GM18526 (cell line): ENCODE measurements around the gene OSER1.

Experiments used
- POLR2A ChIP-seq: IDR thresholded peaks from 3 replicates; pipeline ENCODE4 v1.6.1; 2011; ENCODE audit not compliant: insufficient read length; ENCODE audit errors: extremely low read depth

OSER1 gene

DNA sequence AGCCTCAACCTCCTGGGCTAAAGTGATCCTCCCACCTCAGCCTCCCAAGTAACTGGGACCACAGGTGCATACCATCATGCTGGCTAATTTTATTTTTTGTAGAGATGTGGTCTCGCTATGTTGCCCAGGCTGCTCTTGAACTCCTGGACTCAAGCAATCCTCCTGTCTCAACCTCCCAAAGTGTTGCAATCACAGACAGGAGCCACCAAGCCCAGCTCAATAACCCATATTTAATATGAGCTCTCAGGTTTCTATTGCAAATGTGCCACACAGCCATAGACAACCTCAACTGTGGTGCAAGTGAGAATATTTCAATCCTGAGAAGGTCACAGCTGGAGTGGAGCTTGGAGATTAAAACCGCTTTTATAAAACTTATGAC is 38.0 kb downstream of the OSER1 start:
- no peak for TF ChIP-seq POLR2A

DNA sequence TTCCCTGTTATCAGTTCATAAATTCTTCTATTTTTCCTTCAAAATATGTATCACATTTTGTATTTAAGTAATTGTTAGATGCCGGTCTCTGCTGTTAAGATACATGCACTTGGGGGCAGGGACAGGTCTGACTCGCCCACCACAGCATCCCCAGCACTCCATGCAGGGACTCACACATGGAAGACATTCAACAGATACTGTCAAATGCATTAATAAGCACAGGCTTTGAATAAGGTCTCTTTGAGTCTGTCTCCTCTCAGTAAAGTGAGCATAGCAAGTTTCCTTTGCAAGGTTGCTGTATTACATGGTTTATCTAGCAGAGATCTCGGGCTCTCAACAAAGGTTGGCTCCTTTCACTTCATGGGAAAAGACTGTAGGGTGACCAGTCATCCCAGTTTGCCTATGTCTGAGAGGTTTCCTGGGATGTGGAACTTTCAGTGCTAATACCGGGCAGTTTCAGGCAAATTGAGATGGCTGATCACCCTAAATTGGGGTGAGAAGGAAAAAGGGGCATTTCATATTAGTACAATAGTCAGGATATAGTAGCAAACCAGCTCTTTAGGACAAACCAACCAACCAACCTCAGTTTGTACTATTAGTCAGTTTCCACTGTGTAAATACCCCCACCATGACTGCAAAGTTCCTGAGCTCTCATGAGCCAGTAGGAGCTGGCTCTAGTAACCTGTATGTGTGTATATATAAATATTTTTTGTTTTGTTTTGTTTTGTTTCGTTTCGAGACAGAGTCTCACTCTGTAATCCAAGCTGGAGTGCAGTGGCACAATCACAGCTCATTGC is 38.6 kb downstream of the OSER1 start:
- TF ChIP-seq POLR2A: no peak

DNA sequence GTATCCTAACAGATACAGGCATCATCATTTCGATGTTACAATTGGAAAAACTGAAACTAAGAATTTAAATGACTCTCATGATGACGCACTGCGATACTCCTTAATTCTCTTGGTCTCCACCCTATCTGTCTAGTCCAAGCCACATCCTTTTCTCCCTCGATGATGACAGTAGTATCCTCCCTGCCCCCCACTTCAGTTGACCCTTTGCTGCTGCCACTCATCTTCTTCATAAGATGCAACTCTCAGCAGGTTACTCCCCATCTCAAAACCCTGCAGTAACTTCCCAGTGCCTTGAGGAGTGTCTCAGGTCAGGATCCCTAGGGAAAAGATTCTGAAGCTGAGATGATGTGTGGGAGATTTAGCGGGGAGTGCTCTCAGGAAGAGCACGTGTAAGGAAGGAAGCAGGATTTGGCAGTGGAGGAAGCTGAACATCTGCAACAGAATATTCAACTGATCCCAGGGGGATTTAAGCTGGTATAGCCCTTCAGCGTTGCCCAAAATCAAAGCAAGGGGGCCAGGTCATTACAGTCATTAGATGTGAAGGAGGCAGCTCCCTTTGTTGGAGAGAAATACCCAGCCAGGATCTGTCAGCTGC is 39.7 kb downstream of the OSER1 start:
- TF ChIP-seq POLR2A: no peak

DNA sequence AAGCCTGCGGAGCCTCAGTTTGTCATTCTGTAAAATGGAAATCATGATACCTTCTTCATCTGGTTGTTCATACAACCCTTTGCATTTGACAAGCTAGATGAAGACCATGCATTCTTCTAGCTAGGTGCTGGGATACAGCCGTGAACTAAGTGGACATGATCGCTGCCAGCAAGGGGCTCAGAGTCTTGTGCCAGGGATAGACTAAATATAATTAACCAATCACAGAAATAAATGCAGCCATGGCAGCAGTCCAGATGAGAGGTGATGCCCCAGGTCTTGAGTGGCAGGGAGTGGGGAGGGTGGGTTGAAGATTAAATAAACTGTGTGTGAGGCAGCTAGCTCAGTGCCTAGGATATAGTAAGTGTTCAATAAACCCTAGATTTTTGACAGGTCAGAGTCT is 42.8 kb downstream of the OSER1 start:
- no peak for TF ChIP-seq POLR2A

DNA sequence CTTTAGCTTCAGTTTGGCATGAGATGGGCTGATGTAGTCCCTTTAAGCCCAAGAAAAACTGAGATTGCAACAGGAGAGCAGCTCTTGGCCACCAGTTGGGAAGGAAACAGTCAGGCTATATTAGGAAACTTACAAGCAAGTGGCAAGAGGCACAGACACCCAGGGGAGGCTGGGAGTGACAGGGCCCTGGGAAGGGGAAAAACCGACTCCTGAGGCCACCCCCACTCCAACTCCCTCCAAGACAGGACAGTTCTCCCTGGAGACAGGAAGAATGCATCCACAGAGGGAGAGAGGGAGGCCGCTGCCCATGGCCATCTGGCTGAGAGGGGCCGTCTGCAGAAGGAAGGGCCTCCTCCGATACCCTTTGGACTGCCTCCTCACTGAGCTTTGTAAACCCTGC is 44.1 kb downstream of the OSER1 start:
- TF ChIP-seq POLR2A: no peak

DNA sequence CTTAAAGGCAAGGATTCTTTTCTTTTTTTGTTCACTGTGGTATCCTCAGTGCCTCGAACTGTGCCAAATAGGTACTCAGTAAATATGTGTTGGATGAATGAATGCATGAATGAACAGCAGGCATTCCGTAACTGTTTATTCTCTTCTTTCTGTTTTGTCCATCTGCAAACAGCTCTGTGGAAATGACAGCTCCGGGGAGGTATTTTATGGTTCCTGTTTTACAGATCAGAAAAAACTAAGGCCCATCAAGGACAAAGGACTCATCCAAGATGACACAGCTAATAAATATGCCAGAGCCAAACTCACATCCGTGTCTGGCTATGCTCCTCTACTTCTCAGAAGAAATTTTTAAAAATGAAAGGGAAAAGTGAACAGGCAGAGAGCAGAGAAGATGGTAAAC is 44.6 kb downstream of the OSER1 start:
- no peak for TF ChIP-seq POLR2A

DNA sequence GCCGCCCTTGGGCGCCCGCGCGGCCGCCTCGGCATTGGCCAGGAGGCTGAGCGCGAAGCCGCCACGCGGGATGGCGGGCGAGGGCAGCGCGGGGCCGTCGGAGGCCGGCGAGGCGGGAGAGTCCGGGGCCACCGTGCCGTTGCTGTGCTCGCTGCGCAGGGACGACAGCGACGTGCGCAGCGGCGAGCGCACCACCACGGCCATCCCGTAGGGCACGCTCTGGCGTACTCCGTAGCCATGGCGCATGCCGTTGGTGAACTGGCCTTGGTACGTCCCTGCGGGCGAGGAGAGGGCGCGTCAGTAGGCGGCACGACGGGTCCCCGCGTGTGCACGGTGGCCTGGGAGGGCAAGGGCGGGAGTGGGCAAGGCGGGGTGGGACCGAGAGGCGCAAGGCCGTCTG is 50.4 kb downstream of the OSER1 start:
- no peak for TF ChIP-seq POLR2A

DNA sequence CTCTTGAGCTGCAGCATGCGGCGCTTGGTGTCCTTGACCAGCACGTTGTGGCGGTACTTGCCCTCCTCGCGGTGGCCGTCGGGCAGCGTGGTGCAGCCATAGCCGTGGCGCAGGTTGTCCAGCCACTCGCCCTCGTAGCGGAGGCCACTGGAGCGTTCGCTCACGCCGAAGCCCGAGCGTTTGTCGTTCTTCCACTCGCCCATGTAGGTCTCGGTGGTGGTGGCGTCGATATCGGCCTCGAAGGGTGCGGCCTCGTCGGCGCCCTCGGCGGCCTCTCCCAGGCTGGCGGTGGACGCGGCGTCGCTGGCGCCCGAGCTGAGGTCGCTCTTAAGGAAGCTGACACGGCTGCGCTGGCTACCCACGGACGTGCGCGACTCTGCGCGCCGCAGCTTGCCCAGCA is 50.9 kb downstream of the OSER1 start:
- TF ChIP-seq POLR2A: no peak

DNA sequence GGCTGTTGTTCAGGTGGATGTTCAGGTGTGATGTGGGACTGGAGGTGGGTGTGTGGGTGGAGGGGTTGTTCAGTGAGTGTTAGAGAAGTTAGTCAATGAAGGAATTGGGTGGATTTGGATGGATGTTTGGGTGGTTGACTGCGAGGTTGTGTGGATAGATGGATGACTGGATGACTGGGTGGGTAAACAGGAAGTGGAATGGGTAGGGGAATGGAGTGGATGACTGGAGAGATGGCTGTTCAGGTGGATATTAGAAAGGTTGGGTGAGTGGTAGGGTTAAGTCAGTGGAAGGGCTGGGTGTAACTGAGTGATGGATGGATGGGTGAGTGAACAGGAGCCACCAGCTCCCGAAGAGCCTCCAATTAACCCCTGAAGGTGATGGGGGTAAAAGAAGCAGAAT is 51.4 kb downstream of the OSER1 start:
- TF ChIP-seq POLR2A: no peak

DNA sequence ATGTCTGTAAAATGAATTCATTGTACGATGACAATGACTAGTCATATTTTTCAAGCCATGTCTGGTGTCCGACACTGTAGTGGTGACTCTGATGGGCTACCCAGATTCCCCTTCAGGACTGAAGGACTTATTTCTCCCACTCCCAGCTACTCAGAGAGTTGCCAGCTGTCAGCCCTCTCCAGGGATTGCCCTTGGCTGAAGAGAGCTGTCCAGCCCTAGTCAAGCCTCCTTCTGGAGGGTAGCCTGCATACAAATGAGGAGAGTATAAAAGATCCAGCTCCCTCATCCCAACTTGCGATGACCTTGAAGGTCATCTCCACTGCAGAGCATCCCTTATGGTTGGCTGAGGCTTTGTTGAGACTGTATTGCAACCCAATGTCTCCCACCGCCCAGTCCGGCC is 53.5 kb downstream of the OSER1 start:
- no peak for TF ChIP-seq POLR2A

DNA sequence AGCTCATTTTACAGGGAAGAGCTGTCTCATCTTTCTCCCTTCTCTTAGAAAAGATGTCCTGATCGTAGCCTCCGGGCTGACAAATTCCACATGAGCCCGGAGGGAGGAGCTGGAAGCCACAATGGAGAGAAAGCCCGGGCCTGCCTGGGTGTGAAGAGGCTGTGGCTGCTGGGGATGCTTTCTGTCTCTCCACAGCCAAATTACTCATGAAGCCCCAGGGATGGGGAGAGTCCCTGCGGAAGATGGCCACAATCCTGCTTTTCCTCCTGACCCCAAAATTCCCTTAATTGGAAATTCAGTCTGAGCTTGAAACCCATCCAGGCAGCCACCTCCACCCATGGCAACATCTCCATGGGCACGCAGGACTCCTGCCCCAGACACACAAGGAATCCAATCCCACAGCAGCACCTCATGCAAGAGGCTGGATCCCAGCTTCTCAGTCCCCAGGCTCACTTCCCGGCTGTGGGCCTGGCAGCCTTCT is 56.0 kb downstream of the OSER1 start:
- TF ChIP-seq POLR2A: no peak

DNA sequence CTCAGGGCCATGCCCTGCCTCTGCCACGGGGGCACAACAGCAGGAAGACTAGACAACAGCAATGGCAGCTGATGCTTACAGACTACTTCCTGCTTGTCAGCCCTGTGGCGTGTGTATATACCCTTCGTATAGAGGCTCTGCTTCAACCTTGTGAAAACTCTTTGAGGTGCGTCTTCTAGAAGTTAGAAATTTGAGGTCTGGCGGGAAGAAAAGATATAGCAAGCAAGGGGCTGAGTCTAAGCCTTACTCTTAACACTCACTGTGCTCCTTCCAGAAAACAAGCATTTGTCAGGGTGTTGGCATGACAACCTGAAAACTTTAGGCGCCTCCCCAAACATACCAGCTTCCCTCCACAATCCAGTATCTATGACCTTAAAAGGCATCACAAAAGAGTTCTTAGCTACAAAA is 56.9 kb downstream of the OSER1 start:
- TF ChIP-seq POLR2A: no peak

DNA sequence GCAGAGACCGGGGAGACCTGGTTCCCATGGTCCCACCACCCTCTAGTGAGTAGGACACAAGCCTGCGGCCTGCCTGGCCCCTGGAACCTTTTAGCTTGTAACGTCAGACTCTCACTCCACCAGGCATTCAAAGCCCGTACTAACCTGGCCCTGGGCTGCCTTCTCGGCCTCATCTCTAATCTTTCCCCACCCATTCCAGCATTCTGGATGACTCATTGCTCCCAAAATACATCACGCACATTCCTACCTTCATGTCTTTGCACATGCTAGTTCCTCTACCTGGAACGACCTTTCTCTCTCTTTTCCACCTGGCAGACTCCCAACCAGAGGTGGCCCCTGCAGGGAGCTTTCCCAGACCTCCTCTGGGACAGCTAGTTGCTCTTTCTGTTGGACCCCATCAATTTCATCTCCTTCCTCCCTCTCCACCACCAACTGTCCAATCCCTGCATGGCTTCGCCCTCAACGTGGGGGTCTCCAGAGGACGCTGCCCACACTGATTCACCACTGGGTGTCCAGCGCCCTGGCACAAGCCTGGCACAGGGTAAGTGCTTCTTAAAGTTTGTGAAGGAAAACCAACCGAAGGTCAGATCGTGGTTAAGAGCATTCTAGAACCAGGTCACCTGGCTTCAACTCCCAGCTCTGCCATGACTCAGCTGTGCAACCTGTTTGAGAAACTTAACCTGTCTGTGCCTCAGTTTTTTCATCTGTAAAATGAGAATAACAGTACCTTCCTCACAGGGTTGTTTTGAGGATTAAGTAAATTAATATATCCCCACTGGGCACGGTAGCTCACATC is 58.8 kb downstream of the OSER1 start:
- no peak for TF ChIP-seq POLR2A

DNA sequence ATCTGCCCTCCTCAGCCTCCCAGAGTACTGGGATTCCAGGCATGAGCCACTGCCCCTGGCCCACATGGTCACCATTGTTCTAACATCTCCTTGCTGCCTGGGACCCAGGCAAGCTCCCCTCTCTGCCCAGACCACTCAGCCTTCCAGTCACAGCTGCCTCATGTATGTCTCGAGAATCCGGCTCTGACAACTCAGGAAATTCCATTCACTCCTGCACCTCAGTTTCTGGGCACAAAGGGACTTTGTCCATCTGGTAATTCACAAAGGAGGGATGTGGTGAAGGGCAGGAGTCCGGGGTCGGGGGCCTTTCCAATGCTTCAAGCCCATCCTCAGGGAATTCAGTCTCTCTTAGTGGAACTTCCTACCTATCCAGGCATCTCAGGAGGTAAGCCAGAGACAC is 64.3 kb downstream of the OSER1 start:
- no peak for TF ChIP-seq POLR2A
